ENCODE data around the gene SRGAP3. TPM values are rescaled to one million over a fixed set of nuclear protein-coding genes. Genes with fewer than 3 reads are reported as not detected.

Gene SRGAP3
- total and polyA plus RNA-seq, 2 experiments from 2014 or later = 6.0 to 15.7 TPM

GRCh38 chr3:9231006-9231405 is 18.4 kb downstream of the SRGAP3 start:
- no peak overlapping the region for H3K4me3 ChIP-seq
- no peaks in the 10 kb centered on the region for H3K27me3 ChIP-seq
- no peak overlapping the region for H3K27ac ChIP-seq
- H3K36me3 ChIP-seq = no peaks in the 10 kb centered on the region
- H3K4me1 ChIP-seq (ENCODE audit: low read depth) = no peaks in the 10 kb centered on the region
- H3K9me3 ChIP-seq (ENCODE audit: low read depth) = no peaks in the 10 kb centered on the region
- TF ChIP-seq, protein P1, sequence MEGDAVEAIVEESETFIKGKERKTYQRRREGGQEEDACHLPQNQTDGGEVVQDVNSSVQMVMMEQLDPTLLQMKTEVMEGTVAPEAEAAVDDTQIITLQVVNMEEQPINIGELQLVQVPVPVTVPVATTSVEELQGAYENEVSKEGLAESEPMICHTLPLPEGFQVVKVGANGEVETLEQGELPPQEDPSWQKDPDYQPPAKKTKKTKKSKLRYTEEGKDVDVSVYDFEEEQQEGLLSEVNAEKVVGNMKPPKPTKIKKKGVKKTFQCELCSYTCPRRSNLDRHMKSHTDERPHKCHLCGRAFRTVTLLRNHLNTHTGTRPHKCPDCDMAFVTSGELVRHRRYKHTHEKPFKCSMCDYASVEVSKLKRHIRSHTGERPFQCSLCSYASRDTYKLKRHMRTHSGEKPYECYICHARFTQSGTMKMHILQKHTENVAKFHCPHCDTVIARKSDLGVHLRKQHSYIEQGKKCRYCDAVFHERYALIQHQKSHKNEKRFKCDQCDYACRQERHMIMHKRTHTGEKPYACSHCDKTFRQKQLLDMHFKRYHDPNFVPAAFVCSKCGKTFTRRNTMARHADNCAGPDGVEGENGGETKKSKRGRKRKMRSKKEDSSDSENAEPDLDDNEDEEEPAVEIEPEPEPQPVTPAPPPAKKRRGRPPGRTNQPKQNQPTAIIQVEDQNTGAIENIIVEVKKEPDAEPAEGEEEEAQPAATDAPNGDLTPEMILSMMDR (IDR thresholded peaks at IDR 0.05; ENCODE audit: low read depth, low read length) = no peak
- peak in 1 of 2 donors; percentile 61 for DNase-seq (ENCODE audit: low read depth in 1 of 2, low spot score in 1 of 2)

DNA sequence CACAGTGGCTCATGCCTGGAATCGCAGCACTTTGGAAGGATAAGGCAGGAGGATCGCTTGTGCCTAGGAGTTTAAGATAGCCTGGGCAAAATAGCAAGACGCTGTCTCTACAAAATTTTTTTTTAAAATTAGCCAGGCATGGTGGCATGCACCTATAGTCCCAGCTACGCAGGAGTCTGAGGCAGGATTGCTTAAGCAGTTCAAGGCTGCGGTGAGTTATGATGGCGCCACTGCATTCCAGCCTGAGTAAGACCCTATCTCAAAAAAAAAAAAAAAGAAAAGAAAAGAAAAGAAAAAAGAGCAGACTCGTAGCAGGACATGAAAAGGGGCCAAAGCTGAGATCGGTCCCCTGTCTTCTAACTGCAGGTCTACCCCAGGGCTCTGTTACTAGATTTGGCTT is 18.9 kb downstream of the SRGAP3 start:
- TF ChIP-seq, protein P1 (IDR thresholded peaks at IDR 0.05; ENCODE audit: low read depth, low read length) = no peak
- peak in 1 of 2 donors; percentile 81 for DNase-seq (ENCODE audit: low read depth in 1 of 2, low spot score in 1 of 2)
- Histone ChIP-seq H3K9me3 (ENCODE audit: low read depth) (no peaks in the 10 kb centered on the region), H3K4me3 (no peak overlapping the region), H3K27ac (no peak overlapping the region), H3K36me3 (no peaks in the 10 kb centered on the region), H3K27me3 (no peaks in the 10 kb centered on the region), H3K4me1 (ENCODE audit: low read depth) (no peaks in the 10 kb centered on the region)

GRCh38 chr3:9229879-9230278 is 19.6 kb downstream of the SRGAP3 start:
- Histone ChIP-seq H3K4me3 (no peak overlapping the region), H3K9me3 (ENCODE audit: low read depth) (no peaks in the 10 kb centered on the region), H3K27me3 (no peaks in the 10 kb centered on the region), H3K36me3 (no peaks in the 10 kb centered on the region), H3K27ac (no peak overlapping the region), H3K4me1 (ENCODE audit: low read depth) (no peaks in the 10 kb centered on the region)
- TF ChIP-seq, protein P1 (IDR thresholded peaks at IDR 0.05; ENCODE audit: low read depth, low read length) = no peak
- DNase-seq (ENCODE audit: low read depth in 1 of 2, low spot score in 1 of 2) = no peak

GRCh38 chr3:9229325-9229724 is 20.1 kb downstream of the SRGAP3 start:
- Histone ChIP-seq H3K27ac (no peak overlapping the region), H3K4me3 (no peak overlapping the region), H3K9me3 (ENCODE audit: low read depth) (no peaks in the 10 kb centered on the region), H3K36me3 (no peaks in the 10 kb centered on the region), H3K27me3 (no peaks in the 10 kb centered on the region), H3K4me1 (ENCODE audit: low read depth) (no peaks in the 10 kb centered on the region)
- TF ChIP-seq, protein P1 (IDR thresholded peaks at IDR 0.05; ENCODE audit: low read depth, low read length) = no peak
- peak in 1 of 2 donors; percentile 37 for DNase-seq (ENCODE audit: low read depth in 1 of 2, low spot score in 1 of 2)

GRCh38 chr3:9226326-9226725 is 23.1 kb downstream of the SRGAP3 start:
- Histone ChIP-seq H3K27me3 (no peaks in the 10 kb centered on the region), H3K4me1 (ENCODE audit: low read depth) (no peaks in the 10 kb centered on the region), H3K4me3 (no peak overlapping the region), H3K27ac (no peak overlapping the region), H3K9me3 (ENCODE audit: low read depth) (no peaks in the 10 kb centered on the region), H3K36me3 (no peaks in the 10 kb centered on the region)
- TF ChIP-seq, protein P1 (IDR thresholded peaks at IDR 0.05; ENCODE audit: low read depth, low read length) = no peak
- peak in 1 of 2 donors; percentile 86 for DNase-seq (ENCODE audit: low read depth in 1 of 2, low spot score in 1 of 2)

DNA sequence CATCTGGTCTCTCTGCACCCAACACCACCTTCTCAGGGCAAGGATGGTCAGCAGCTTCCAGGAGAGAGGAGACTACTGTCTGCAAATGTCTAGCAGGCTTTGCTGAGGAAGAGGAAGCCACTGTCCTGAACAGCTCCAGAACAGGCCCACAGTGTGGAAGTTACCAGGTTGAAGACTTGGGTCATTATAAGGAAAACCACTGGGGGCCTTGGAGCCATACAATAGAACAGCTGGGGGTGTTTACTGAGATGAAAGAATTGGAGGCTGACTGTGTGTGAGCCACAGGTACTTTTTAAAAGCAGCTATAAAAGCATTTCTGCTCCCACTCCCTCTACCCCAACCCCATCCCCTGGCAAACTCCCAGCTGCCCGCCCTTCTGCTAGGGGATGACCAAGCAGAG is 24.2 kb downstream of the SRGAP3 start:
- Histone ChIP-seq H3K9me3 (ENCODE audit: low read depth) (no peaks in the 10 kb centered on the region), H3K27ac (no peak overlapping the region), H3K27me3 (no peaks in the 10 kb centered on the region), H3K4me3 (no peak overlapping the region), H3K4me1 (ENCODE audit: low read depth) (no peaks in the 10 kb centered on the region), H3K36me3 (no peaks in the 10 kb centered on the region)
- DNase-seq (ENCODE audit: low read depth in 1 of 2, low spot score in 1 of 2) = no peak
- TF ChIP-seq, protein P1 (IDR thresholded peaks at IDR 0.05; ENCODE audit: low read depth, low read length) = no peak
